ENCODE measurements around the gene LSM5.
"Not testable (repeated sequence)": the region's sequence is repeated elsewhere in the genome, so short reads cannot be mapped to it uniquely, and the experiment has no call there.

LSM5 gene

GRCh38 chr7:32516551-32517100 is 26.4 kb upstream of the LSM5 start:
- Mint-ChIP-seq H3K4me3 (no peak overlapping the region), H3K9me3 (peaks cover 5% of the 10 kb centered on the region), H3K4me1 (peaks cover 63% of the 10 kb centered on the region), H3K36me3 (peaks cover 17% of the 10 kb centered on the region), H3K27ac (no peak overlapping the region)
- DNase-seq (ENCODE audit: low spot score in 2 of 2) (peak in 1 of 2 donors; percentile 32), ATAC-seq (no peak)

- DNase-seq (ENCODE audit: low spot score in 2 of 2) (peak in 1 of 2 donors; percentile 30), ATAC-seq (peak; percentile 55)
- Mint-ChIP-seq H3K9me3 (peaks cover 5% of the 10 kb centered on the region), H3K4me1 (peaks cover 64% of the 10 kb centered on the region), H3K36me3 (peaks cover 17% of the 10 kb centered on the region), H3K4me3 (no peak overlapping the region), H3K27ac (peak overlapping the region; percentile 79)
Measured at GRCh38 chr7:32515890-32516550, 25.8 kb upstream of the LSM5 start.

- Mint-ChIP-seq H3K4me3 (no peak overlapping the region), H3K9me3 (no peaks in the 10 kb centered on the region), H3K4me1 (peaks cover 77% of the 10 kb centered on the region), H3K27ac (no peak overlapping the region), H3K36me3 (peaks cover 21% of the 10 kb centered on the region)
- ATAC-seq: no peak
- DNase-seq (ENCODE audit: low spot score in 2 of 2): no peak
Measured at GRCh38 chr7:32513210-32513609, 23.0 kb upstream of the LSM5 start.

GRCh38 chr7:32511791-32512190 is 21.6 kb upstream of the LSM5 start:
- ATAC-seq (no peak), DNase-seq (ENCODE audit: low spot score in 2 of 2) (no peak)
- Mint-ChIP-seq H3K9me3 (no peaks in the 10 kb centered on the region), H3K27ac (peak overlapping the region; percentile 39), H3K36me3 (peaks cover 26% of the 10 kb centered on the region), H3K4me1 (peaks cover 86% of the 10 kb centered on the region), H3K4me3 (no peak overlapping the region)

- DNase-seq (ENCODE audit: low spot score in 2 of 2) (no peak), ATAC-seq (no peak)
- Mint-ChIP-seq H3K4me3 (no peak overlapping the region), H3K9me3 (no peaks in the 10 kb centered on the region), H3K4me1 (peaks cover 66% of the 10 kb centered on the region), H3K36me3 (peaks cover 16% of the 10 kb centered on the region), H3K27ac (peak overlapping the region; percentile 89)
Measured at GRCh38 chr7:32507414-32507813, 17.2 kb upstream of the LSM5 start.

GRCh38 chr7:32506266-32507054 is 16.3 kb upstream of the LSM5 start:
- Mint-ChIP-seq H3K9me3 (no peaks in the 10 kb centered on the region), H3K4me1 (peaks cover 62% of the 10 kb centered on the region), H3K36me3 (peaks cover 16% of the 10 kb centered on the region), H3K27ac (peak overlapping the region; percentile 89), H3K4me3 (no peak overlapping the region)
- ATAC-seq (peak; percentile 95), DNase-seq (ENCODE audit: low spot score in 2 of 2) (no peak)

- peaks cover 45% of the 10 kb centered on the region for H3K4me1 Mint-ChIP-seq
- peak overlapping the region; percentile 40 for H3K4me3 Mint-ChIP-seq
- peak in 1 of 2 donors; percentile 60 for DNase-seq (ENCODE audit: low spot score in 2 of 2)
- peaks cover 34% of the 10 kb centered on the region for H3K36me3 Mint-ChIP-seq
- H3K27ac Mint-ChIP-seq: peak overlapping the region; percentile 90
- H3K9me3 Mint-ChIP-seq: no peaks in the 10 kb centered on the region
- ATAC-seq: peak; percentile 83
Measured at GRCh38 chr7:32502728-32503127, 12.5 kb upstream of the LSM5 start.

GRCh38 chr7:32501522-32501921 is 11.3 kb upstream of the LSM5 start:
- Mint-ChIP-seq H3K36me3 (peaks cover 38% of the 10 kb centered on the region), H3K9me3 (no peaks in the 10 kb centered on the region), H3K27ac (peak overlapping the region; percentile 42), H3K4me1 (peaks cover 37% of the 10 kb centered on the region), H3K4me3 (peak overlapping the region; percentile 13)
- ATAC-seq: no peak
- DNase-seq (ENCODE audit: low spot score in 2 of 2): no peak

- H3K27ac Mint-ChIP-seq: peak overlapping the region; percentile 42
- peak; percentile 61 for ATAC-seq
- H3K4me1 Mint-ChIP-seq: peaks cover 37% of the 10 kb centered on the region
- H3K36me3 Mint-ChIP-seq: peaks cover 37% of the 10 kb centered on the region
- H3K4me3 Mint-ChIP-seq: peak overlapping the region; percentile 13
- no peak for DNase-seq (ENCODE audit: low spot score in 2 of 2)
- no peaks in the 10 kb centered on the region for H3K9me3 Mint-ChIP-seq
Measured at GRCh38 chr7:32500922-32501341, 10.8 kb upstream of the LSM5 start.

GRCh38 chr7:32500216-32500615 is 10.0 kb upstream of the LSM5 start:
- not testable (repeated sequence) for H3K27ac Mint-ChIP-seq; DNase-seq (ENCODE audit: low spot score in 2 of 2); H3K9me3 Mint-ChIP-seq; ATAC-seq
- Mint-ChIP-seq H3K4me1 (peaks cover 37% of the 10 kb centered on the region), H3K36me3 (peaks cover 37% of the 10 kb centered on the region), H3K4me3 (peak overlapping the region; percentile 13)

GRCh38 chr7:32499755-32500154 is 9.6 kb upstream of the LSM5 start:
- H3K4me3 Mint-ChIP-seq; H3K27ac Mint-ChIP-seq; H3K9me3 Mint-ChIP-seq; ATAC-seq; DNase-seq (ENCODE audit: low spot score in 2 of 2): not testable (repeated sequence)
- peaks cover 37% of the 10 kb centered on the region for H3K4me1 Mint-ChIP-seq
- peaks cover 37% of the 10 kb centered on the region for H3K36me3 Mint-ChIP-seq

GRCh38 chr7:32496052-32496813 is 6.1 kb upstream of the LSM5 start:
- Mint-ChIP-seq H3K36me3 (peaks cover 37% of the 10 kb centered on the region), H3K4me3 (peak overlapping the region; percentile 79), H3K27ac (peak overlapping the region; percentile 96), H3K4me1 (peaks cover 21% of the 10 kb centered on the region), H3K9me3 (no peaks in the 10 kb centered on the region)
- no peak for ATAC-seq
- DNase-seq (ENCODE audit: low spot score in 2 of 2): no peak

GRCh38 chr7:32495298-32496051 is 5.3 kb upstream of the LSM5 start, which contains the start of gene AVL9:
Gene AVL9 (plus strand): TSS chr7:32495489. CDS start chr7:32495710, 221 bp downstream.
- DNase-seq (ENCODE audit: low spot score in 2 of 2): peak; percentile 93 to 99
- peak within 1 kb of the TSS; percentile 79 for H3K4me3 Mint-ChIP-seq
- H3K4me1 Mint-ChIP-seq: peaks cover 13% of the 10 kb centered on the region
- ATAC-seq: peak; percentile 98
- peak within 1 kb of the TSS; percentile 96 for H3K27ac Mint-ChIP-seq
- H3K36me3 Mint-ChIP-seq: peaks cover 41% of the 10 kb centered on the region
- H3K9me3 Mint-ChIP-seq: no peaks in the 10 kb centered on the region

- H3K27ac Mint-ChIP-seq: peak overlapping the region; percentile 96
- no peaks in the 10 kb centered on the region for H3K9me3 Mint-ChIP-seq
- no peak for ATAC-seq
- H3K4me3 Mint-ChIP-seq: peak overlapping the region; percentile 79
- peaks cover 8% of the 10 kb centered on the region for H3K4me1 Mint-ChIP-seq
- DNase-seq (ENCODE audit: low spot score in 2 of 2): no peak
- peaks cover 41% of the 10 kb centered on the region for H3K36me3 Mint-ChIP-seq
Measured at GRCh38 chr7:32494946-32495297, 4.7 kb upstream of the LSM5 start.
